GM04503 (cell line): ENCODE measurements around the gene PTTG2.

Experiments used
- DNase-seq: peaks from one replicate; pipeline ENCODE4 v3.0.0-alpha.2; 2012; ENCODE audit warnings: low read depth

The PTTG2 gene

GRCh38 chr4:38009949-38010348 is 49.8 kb downstream of the PTTG2 start:
- no peak for DNase-seq
